Stomach (tissue), 9 donors: ENCODE data around the gene CDHR4. TPM values are rescaled to one million over a fixed set of nuclear protein-coding genes. Genes with fewer than 3 reads are reported as not detected.

Experiments used
- DNase-seq, 2 donors: peaks; one replicate each; pipeline versions ENCODE4 v3.0.0 to v3.0.0-alpha.2; 2013 to 2019
- H3K27ac ChIP-seq, 5 donors: fragments of 200-600 bp in 4 of 5; sonication (generic) in 4 of 5; one replicate each; pipeline ENCODE4 v1.5.1; 2013 to 2019; ENCODE audit warnings: mild to moderate bottlenecking in 1 of 5, moderate library complexity in 1 of 5
- H3K27me3 ChIP-seq, 3 donors: fragments of 200-600 bp; sonication (generic); one replicate each; pipeline ENCODE4 v1.5.1; 2017 to 2019; ENCODE audit warnings: mixed run types in 1 of 3
- H3K36me3 ChIP-seq, 4 donors: fragments of 200-600 bp; sonication (generic); 1 replicate in 3 of 4; 2 replicates in 1 of 4; pipeline ENCODE4 v1.5.1; 2016 to 2019
- H3K4me1 ChIP-seq, 4 donors: fragments of 200-600 bp; sonication (generic); one replicate each; pipeline ENCODE4 v1.5.1; 2016 to 2019
- H3K4me3 ChIP-seq, 4 donors: fragments of 200-600 bp; sonication (generic) in 3 of 4; one replicate each; pipeline ENCODE4 v1.5.1; 2016 to 2019; ENCODE audit warnings: mild to moderate bottlenecking in 1 of 4
- H3K9me3 ChIP-seq, 4 donors: fragments of 200-600 bp; sonication (generic); one replicate each; pipeline ENCODE4 v1.5.1; 2016 to 2019
- EP300 ChIP-seq: sonication (generic); formaldehyde crosslinking; IDR thresholded peaks from one replicate; pipeline ENCODE4 v1.6.1; 2017; ENCODE audit warnings: antibody characterized with exemption
- POLR2A ChIP-seq, 4 donors: fragments of 450-650 bp; IDR thresholded peaks; one replicate each; pipeline ENCODE4 v1.6.1; 2016; ENCODE audit warnings: antibody characterized with exemption in 4 of 4, control low read depth in 2 of 4, mild to moderate bottlenecking in 1 of 4, moderate library complexity in 1 of 4
- POLR2AphosphoS5 ChIP-seq, 3 donors: sonication (generic); formaldehyde crosslinking; IDR thresholded peaks; one replicate each; pipeline ENCODE4 v1.6.1; 2016; ENCODE audit warnings: antibody characterized with exemption in 3 of 3
- WGBS, 5 donors: extraction: QIAGEN DNeasy Blood & Tissue Kit in 3 of 5; methylation state at CpG; one replicate each; pipeline versions ENCODE4 v1.1.5 to v1.1.7; 2013 to 2018; 5-methylcytosine and 5-hydroxymethylcytosine counted together
- intact Hi-C: fragments of 100-400 bp; cut with DNase I; formaldehyde crosslinking; loops from one replicate; pipeline ENCODE4 v1.15.1; 2023; ENCODE audit warnings: low total_unique reads
- polyA plus RNA-seq, 3 donors: library from polyadenylated mRNA; stranded (reverse); fragments of 200-250 nt; gene quantifications; one replicate each; pipeline ENCODE4 v1.2.3, GENCODE V29; 2013
- total RNA-seq, 5 donors: library from RNA; depleted of rRNA; stranded (reverse); fragments of >200 nt; gene quantifications; one replicate each; pipeline versions ENCODE4 v1.1.0 to v1.2.3, GENCODE V29; 2014 to 2016
- TF ChIP-seq, protein P1 (sequence below), 7 experiments: fragments of 450-650 bp in 4 of 7; fragments of 200-600 bp in 3 of 7; sonication (generic) in 3 of 7; IDR thresholded peaks; one replicate each; pipeline ENCODE4 v1.5.1; 2016 to 2019; ENCODE audit warnings: antibody characterized with exemption in 7 of 7, control low read depth in 2 of 7, mild to moderate bottlenecking in 1 of 7
- donor health status: healthy with polysubstance abuse.
- donor health status: Bipolar disorder and iron deficiency.
- donor health status: healthy.

The CDHR4 gene
- total and polyA plus RNA-seq, 8 donors = under 0.01 to 0.73 (median 0.18) TPM; not detected in 5

DNA sequence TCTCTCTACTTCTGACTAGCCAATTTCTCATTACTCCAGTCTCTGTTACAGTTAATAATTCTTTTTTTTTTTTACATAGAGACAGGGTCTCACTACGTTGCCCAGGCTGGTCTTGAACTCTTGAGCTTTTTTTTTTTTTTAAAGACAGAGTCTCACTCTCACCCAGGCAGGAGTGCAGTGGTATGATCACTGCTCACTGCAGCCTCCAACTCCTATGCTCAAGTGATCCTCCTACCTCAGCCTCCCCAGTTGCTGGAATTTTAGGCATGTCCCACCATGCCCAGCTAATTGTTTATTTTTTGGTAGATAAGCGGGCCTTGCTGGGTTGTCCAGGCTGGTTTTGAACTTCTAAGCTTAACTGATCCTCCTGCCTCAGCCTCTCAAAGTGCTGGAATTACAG, 27.0 kb downstream of the CDHR4 start:
- peaks cover 0 to 69% (median 15%) of the 10 kb centered on the region in 4 donors for H3K4me1 ChIP-seq
- DNase-seq = no peak
- 89 to 97% (median 96%) methylated on average over 2 of the region's 2 CpGs for WGBS, 5 donors
- no peak for TF ChIP-seq EP300
- no peak for TF ChIP-seq POLR2AphosphoS5 (IDR thresholded peaks at IDR 0.05)
- no peak for TF ChIP-seq POLR2A (IDR thresholded peaks at IDR 0.05)
- TF ChIP-seq, protein P1, sequence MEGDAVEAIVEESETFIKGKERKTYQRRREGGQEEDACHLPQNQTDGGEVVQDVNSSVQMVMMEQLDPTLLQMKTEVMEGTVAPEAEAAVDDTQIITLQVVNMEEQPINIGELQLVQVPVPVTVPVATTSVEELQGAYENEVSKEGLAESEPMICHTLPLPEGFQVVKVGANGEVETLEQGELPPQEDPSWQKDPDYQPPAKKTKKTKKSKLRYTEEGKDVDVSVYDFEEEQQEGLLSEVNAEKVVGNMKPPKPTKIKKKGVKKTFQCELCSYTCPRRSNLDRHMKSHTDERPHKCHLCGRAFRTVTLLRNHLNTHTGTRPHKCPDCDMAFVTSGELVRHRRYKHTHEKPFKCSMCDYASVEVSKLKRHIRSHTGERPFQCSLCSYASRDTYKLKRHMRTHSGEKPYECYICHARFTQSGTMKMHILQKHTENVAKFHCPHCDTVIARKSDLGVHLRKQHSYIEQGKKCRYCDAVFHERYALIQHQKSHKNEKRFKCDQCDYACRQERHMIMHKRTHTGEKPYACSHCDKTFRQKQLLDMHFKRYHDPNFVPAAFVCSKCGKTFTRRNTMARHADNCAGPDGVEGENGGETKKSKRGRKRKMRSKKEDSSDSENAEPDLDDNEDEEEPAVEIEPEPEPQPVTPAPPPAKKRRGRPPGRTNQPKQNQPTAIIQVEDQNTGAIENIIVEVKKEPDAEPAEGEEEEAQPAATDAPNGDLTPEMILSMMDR (IDR thresholded peaks at IDR 0.05) = no peak
- peaks cover 6 to 29% (median 27%) of the 10 kb centered on the region in 4 donors for H3K36me3 ChIP-seq
- no peaks in the 10 kb centered on the region for H3K27me3 ChIP-seq
- H3K27ac ChIP-seq = no peak overlapping the region
- intact Hi-C loops = no loop called here
- no peaks in the 10 kb centered on the region for H3K9me3 ChIP-seq
- H3K4me3 ChIP-seq = no peak overlapping the region

DNA sequence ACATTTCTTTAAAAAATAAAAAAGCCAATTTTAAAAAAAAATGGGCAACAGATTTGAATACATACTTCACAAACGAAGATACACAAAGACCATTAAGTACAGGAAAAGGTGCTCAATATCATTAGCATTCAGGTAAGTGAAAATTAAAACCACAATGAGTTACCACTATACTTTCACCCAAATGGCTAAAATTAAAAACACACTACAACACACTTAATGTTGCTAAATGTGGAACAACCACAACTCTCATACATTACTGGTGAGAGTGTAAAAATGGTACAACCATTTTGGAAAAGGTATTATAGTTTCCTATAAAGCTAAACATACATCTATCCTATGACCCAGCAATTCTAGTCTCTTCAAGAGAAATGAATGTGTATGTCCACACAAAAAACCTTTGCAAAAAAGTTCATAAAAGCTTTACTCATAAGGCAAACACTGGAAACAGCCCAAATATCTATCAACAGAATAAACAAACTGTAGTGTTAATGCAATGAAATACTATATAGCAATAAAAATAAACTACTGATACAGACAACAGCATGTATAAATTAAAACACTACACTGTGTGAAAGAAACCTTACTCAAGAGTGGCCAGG, 28.2 kb downstream of the CDHR4 start:
- Histone ChIP-seq H3K27me3 (no peaks in the 10 kb centered on the region), H3K4me3 (no peak overlapping the region), H3K36me3 (peaks cover 0 to 18% (median 15%) of the 10 kb centered on the region in 4 donors), H3K9me3 (no peaks in the 10 kb centered on the region), H3K4me1 (peaks cover 0 to 65% (median 15%) of the 10 kb centered on the region in 4 donors), H3K27ac (no peak overlapping the region)
- no peak for DNase-seq
- intact Hi-C loops = no loop called here
- WGBS, 5 donors = 61 to 82% (median 74%) methylated on average over 1 of the region's 1 CpG
- no peak for TF ChIP-seq POLR2AphosphoS5 (IDR thresholded peaks at IDR 0.05)
- TF ChIP-seq POLR2A (IDR thresholded peaks at IDR 0.05) = no peak
- no peak for TF ChIP-seq EP300
- TF ChIP-seq, protein P1 (IDR thresholded peaks at IDR 0.05) = no peak

DNA sequence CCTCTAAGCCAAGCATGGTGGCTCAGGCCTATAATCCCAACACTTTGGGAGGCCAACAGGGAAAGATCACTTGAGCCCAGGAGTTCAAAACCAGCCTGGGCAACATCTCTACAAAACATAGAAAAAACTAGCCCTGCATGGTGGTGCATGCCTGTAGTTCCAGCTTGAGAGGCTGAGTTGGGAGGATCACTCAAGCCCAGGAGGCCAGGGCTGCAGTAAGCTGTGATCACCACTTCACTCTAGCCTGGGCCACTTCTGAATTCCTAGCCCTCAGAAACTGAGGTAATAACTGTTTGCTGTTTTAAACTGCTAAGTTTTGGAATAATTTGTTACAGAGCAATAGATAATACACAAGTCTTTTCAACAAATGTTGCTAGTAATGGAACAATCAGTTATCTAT, 29.7 kb downstream of the CDHR4 start:
- no peak overlapping the region for H3K4me3 ChIP-seq
- H3K27ac ChIP-seq = no peak overlapping the region
- peaks cover 0 to 52% (median 11%) of the 10 kb centered on the region in 4 donors for H3K4me1 ChIP-seq
- intact Hi-C loops = no loop called here
- H3K36me3 ChIP-seq = peaks cover 0 to 19% (median 17%) of the 10 kb centered on the region in 4 donors
- no peaks in the 10 kb centered on the region for H3K9me3 ChIP-seq
- TF ChIP-seq, protein P1 (IDR thresholded peaks at IDR 0.05) = no peak
- TF ChIP-seq POLR2A (IDR thresholded peaks at IDR 0.05) = no peak
- no peak for DNase-seq
- no peaks in the 10 kb centered on the region for H3K27me3 ChIP-seq

DNA sequence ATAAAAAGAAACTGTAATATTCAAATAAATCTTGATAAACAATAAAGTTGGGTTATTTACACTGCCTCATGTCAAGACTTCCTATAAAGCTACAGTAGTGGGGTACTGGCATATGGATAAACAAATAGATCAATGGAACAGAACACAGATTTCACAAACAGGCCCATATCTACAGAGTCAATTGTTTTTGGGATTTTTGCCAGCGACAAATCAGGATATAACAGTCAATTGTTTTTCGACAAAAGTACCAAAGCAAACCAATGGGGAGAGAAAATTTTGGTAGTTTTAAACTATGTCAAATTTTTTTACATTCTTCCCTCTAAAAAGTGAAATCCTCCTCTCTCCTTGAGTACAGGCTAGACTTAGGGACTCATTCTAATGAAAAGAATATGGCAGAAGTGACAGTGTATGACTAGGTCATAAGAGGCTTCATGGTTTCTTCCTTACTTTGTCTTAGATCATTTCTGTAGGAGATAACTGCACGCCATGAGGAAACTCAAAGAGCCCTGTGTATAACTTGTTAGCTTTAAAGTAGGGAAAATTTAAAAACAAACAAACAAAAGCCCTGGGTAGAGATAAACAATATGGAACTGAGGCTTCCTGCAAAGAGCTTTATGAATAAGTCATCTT, 30.3 kb downstream of the CDHR4 start:
- 48 to 84% (median 59%) methylated on average over 3 of the region's 3 CpGs for WGBS, 5 donors
- no peaks in the 10 kb centered on the region for H3K27me3 ChIP-seq
- DNase-seq = no peak
- H3K4me1 ChIP-seq = peaks cover 0 to 47% (median 9%) of the 10 kb centered on the region in 4 donors
- intact Hi-C loops = no loop called here
- TF ChIP-seq, protein P1 (IDR thresholded peaks at IDR 0.05) = no peak
- TF ChIP-seq POLR2AphosphoS5 (IDR thresholded peaks at IDR 0.05) (no peak), POLR2A (IDR thresholded peaks at IDR 0.05) (no peak), EP300 (no peak)
- no peak overlapping the region for H3K27ac ChIP-seq
- H3K4me3 ChIP-seq = no peak overlapping the region
- no peaks in the 10 kb centered on the region for H3K9me3 ChIP-seq
- peaks cover 0 to 23% (median 17%) of the 10 kb centered on the region in 4 donors for H3K36me3 ChIP-seq
